Parathyroid adenoma (tissue), 2 donors: ENCODE measurements around the gene GPRC5A.

Source experiments
- H2AFZ ChIP-seq: fragments of 300-600 bp; sonication (generic); one replicate; pipeline ENCODE4 v1.7.0; 2017; ENCODE audit warnings: antibody characterized with exemption, mild to moderate bottlenecking
- H3K27ac ChIP-seq: fragments of 300-600 bp; sonication (generic); one replicate; pipeline ENCODE4 v1.7.0; 2017
- H3K27me3 ChIP-seq: fragments of 300-600 bp; sonication (generic); one replicate; pipeline ENCODE4 v1.7.0; 2017; ENCODE audit warnings: low read length; ENCODE audit not compliant: control insufficient read depth, insufficient read depth
- H3K36me3 ChIP-seq: fragments of 300-600 bp; sonication (generic); one replicate; pipeline ENCODE4 v1.7.0; 2017; ENCODE audit warnings: low read length; ENCODE audit not compliant: control insufficient read depth, insufficient read depth
- H3K4me1 ChIP-seq: fragments of 300-600 bp; sonication (generic); one replicate; pipeline ENCODE4 v1.7.0; 2017; ENCODE audit warnings: control low read depth
- H3K4me2 ChIP-seq: fragments of 300-600 bp; sonication (generic); one replicate; pipeline ENCODE4 v1.7.0; 2017; ENCODE audit warnings: low read length
- H3K4me3 ChIP-seq: fragments of 300-600 bp; sonication (generic); one replicate; pipeline ENCODE4 v1.7.0; 2017; ENCODE audit warnings: low read depth, low read length
- H3K79me2 ChIP-seq: fragments of 300-600 bp; sonication (generic); one replicate; pipeline ENCODE4 v1.7.0; 2017; ENCODE audit warnings: control low read depth
- H3K9ac ChIP-seq: fragments of 300-600 bp; sonication (generic); one replicate; pipeline ENCODE4 v1.7.0; 2017; ENCODE audit warnings: mild to moderate bottlenecking
- H3K9me3 ChIP-seq: fragments of 300-600 bp; sonication (generic); one replicate; pipeline ENCODE4 v1.7.0; 2017; ENCODE audit warnings: low read length; ENCODE audit not compliant: control insufficient read depth
- TF ChIP-seq, protein P1 (sequence below): fragments of 300-600 bp; sonication (generic); IDR thresholded peaks from one replicate; pipeline ENCODE4 v1.7.0; 2017; ENCODE audit warnings: antibody characterized with exemption, mild to moderate bottlenecking
- donor health status: primary hyperparathyroidism.

The GPRC5A gene

GRCh38 chr12:12907552-12907951 lies 16.2 kb downstream of the GPRC5A start:
- Histone ChIP-seq H3K4me2 (no peak overlapping the region), H3K36me3 (no peaks in the 10 kb centered on the region), H3K79me2 (no peaks in the 10 kb centered on the region), H3K4me1 (no peaks in the 10 kb centered on the region), H3K9ac (no peak overlapping the region), H2AFZ (no peak overlapping the region), H3K4me3 (no peak overlapping the region), H3K27ac (no peak overlapping the region), H3K9me3 (no peaks in the 10 kb centered on the region), H3K27me3 (no peaks in the 10 kb centered on the region)
- TF ChIP-seq, protein P1, sequence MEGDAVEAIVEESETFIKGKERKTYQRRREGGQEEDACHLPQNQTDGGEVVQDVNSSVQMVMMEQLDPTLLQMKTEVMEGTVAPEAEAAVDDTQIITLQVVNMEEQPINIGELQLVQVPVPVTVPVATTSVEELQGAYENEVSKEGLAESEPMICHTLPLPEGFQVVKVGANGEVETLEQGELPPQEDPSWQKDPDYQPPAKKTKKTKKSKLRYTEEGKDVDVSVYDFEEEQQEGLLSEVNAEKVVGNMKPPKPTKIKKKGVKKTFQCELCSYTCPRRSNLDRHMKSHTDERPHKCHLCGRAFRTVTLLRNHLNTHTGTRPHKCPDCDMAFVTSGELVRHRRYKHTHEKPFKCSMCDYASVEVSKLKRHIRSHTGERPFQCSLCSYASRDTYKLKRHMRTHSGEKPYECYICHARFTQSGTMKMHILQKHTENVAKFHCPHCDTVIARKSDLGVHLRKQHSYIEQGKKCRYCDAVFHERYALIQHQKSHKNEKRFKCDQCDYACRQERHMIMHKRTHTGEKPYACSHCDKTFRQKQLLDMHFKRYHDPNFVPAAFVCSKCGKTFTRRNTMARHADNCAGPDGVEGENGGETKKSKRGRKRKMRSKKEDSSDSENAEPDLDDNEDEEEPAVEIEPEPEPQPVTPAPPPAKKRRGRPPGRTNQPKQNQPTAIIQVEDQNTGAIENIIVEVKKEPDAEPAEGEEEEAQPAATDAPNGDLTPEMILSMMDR, result no peak

GRCh38 chr12:12908252-12908651 lies 16.9 kb downstream of the GPRC5A start:
- Histone ChIP-seq H3K27ac (no peak overlapping the region), H3K4me3 (no peak overlapping the region), H3K9me3 (no peaks in the 10 kb centered on the region), H3K36me3 (no peaks in the 10 kb centered on the region), H3K4me2 (no peak overlapping the region), H3K27me3 (no peaks in the 10 kb centered on the region), H2AFZ (no peak overlapping the region), H3K4me1 (no peaks in the 10 kb centered on the region), H3K9ac (no peak overlapping the region), H3K79me2 (no peaks in the 10 kb centered on the region)
- TF ChIP-seq, protein P1, result no peak

GRCh38 chr12:12908711-12909110 lies 17.3 kb downstream of the GPRC5A start:
- Histone ChIP-seq H3K36me3 (no peaks in the 10 kb centered on the region), H3K4me2 (no peak overlapping the region), H3K9ac (no peak overlapping the region), H3K27me3 (no peaks in the 10 kb centered on the region), H2AFZ (no peak overlapping the region), H3K9me3 (no peaks in the 10 kb centered on the region), H3K4me1 (no peaks in the 10 kb centered on the region), H3K79me2 (no peaks in the 10 kb centered on the region), H3K4me3 (no peak overlapping the region), H3K27ac (no peak overlapping the region)
- TF ChIP-seq, protein P1, result no peak

GRCh38 chr12:12909228-12909994 lies 18.0 kb downstream of the GPRC5A start:
- Histone ChIP-seq H3K4me2 (no peak overlapping the region), H3K4me1 (no peaks in the 10 kb centered on the region), H3K9me3 (no peaks in the 10 kb centered on the region), H3K9ac (no peak overlapping the region), H3K27me3 (no peaks in the 10 kb centered on the region), H3K79me2 (no peaks in the 10 kb centered on the region), H3K36me3 (no peaks in the 10 kb centered on the region), H3K4me3 (no peak overlapping the region), H3K27ac (no peak overlapping the region), H2AFZ (no peak overlapping the region)
- TF ChIP-seq, protein P1, result no peak

DNA sequence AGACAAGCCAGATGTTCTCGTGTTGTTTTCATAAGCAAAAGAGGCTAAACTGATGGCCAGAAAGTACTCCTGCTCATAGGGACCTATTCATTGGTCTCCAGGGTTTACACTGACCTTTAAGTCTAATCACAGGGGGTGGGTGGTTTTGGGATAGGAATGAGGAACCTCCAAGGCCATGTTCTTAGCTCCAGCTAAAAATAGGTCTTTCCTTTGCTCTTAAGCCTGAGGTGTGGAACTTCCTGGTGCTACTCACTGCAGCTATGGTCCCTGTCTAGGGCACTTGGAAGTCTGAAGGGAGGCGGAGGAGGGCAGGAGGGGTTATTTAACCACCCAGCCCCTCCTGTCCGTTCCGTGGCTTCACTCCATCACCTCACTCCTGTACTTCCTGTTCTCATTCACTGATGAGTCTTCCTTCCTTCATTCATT lies 18.6 kb downstream of the GPRC5A start:
- Histone ChIP-seq H3K4me2 (no peak overlapping the region), H3K36me3 (no peaks in the 10 kb centered on the region), H3K79me2 (no peaks in the 10 kb centered on the region), H3K4me3 (no peak overlapping the region), H3K4me1 (no peaks in the 10 kb centered on the region), H3K9ac (no peak overlapping the region), H3K27me3 (no peaks in the 10 kb centered on the region), H3K9me3 (no peaks in the 10 kb centered on the region), H2AFZ (no peak overlapping the region), H3K27ac (no peak overlapping the region)
- TF ChIP-seq, protein P1, result no peak
